Esophagus muscularis mucosa (tissue), 4 donors: Measurements from ENCODE around the gene ABCA3.

Experiments
- CTCF ChIP-seq, 3 experiments: fragments of 200-600 bp in 2 of 3; fragments of 450-650 bp in 1 of 3; sonication (generic) in 2 of 3; IDR thresholded peaks; one replicate each; pipeline ENCODE4 v1.5.1; 2017 to 2019; ENCODE audit warnings: antibody characterized with exemption in 3 of 3, mild to moderate bottlenecking in 2 of 3, moderate library complexity in 1 of 3
- EP300 ChIP-seq: sonication (generic); formaldehyde crosslinking; IDR thresholded peaks from one replicate; pipeline ENCODE4 v1.6.1; 2017; ENCODE audit warnings: antibody characterized with exemption
- POLR2A ChIP-seq: fragments of 450-650 bp; IDR thresholded peaks from one replicate; pipeline ENCODE4 v1.6.1; 2017; ENCODE audit warnings: antibody characterized with exemption, moderate library complexity, mild to moderate bottlenecking, low read depth
- POLR2AphosphoS5 ChIP-seq, 2 donors: sonication (generic); formaldehyde crosslinking; IDR thresholded peaks; one replicate each; pipeline ENCODE4 v1.6.1; 2017; ENCODE audit warnings: antibody characterized with exemption in 2 of 2

DNA sequence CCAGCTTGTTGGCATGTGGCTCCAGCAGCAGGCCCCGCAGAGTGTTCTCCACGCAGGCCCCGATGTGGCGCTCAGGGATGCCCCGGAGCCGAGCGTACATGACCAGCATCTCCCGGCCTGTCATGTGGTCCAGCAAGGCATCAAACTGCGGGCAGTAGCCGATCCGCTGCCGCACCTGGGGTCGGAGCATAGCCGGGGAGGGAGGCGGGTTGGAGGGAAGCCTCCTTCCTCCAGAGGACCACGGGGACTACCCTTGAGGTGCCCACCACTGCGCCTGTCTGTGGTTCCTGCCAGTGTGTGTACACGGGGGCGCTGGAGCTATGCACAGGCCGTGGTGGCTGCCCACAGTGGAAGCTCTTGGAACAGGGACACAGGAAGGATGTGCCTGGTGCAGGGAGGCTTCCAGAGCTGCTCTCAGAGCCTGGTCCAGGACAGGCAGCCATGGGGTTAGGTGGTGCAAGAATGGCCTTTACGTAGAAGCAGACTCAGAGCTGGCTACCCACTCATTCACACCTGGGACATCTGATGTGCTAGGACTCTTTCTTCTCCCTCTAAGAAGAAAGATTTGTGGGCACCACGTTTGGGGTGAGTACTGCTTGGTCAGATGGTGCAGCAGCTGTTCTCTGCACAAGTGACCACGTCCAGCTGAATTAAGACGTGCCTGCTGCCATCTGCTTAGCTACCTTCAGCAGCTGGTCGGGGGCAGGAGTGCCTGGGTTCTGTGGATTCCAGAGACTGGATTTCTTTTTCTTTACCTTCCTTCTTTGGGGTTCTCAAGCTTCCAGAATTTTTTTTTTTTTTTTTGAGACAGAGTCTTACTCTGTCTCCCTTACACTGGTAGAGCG lies 61.4 kb downstream of the ABCA3 start:
- TF ChIP-seq CTCF (IDR thresholded peaks at IDR 0.05) (no peak), POLR2AphosphoS5 (IDR thresholded peaks at IDR 0.05) (no peak), POLR2A (no peak), EP300 (no peak)
